ENCODE measurements around the gene PSTPIP1. TPM values are rescaled to one million over a fixed set of nuclear protein-coding genes. Genes with fewer than 3 reads are reported as not detected.

PSTPIP1 gene
- total and polyA plus RNA-seq, 2 experiments from 2014 or later, result 0.80 to 3.7 TPM

DNA sequence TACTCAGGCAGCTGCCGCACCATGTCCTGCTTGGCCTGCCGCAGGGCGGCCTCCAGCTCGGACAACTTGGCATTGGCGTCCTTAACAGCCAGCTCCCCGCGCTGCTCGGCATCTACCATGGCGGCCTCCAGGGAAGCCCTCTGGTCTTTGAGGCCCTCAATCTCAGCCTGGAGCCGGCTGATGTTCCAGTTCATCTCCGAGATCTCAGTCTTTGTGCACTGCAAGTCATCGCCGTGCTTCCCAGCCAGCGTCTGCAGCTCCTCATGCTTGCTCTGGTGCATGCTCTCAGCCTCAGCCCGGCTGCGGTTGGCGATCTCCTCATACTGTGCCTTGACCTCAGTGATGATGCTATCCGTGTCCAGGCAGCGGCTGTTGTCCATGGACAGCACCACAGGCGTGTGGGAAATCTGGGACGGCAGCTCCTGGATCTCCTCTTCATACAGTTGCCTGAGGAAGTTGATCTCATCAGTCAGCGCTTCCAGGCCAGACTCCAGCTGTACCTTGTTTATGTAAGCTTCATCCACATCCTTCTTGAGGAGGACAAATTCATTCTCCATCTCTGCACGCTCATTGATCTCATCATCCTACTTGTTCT, 15.5 kb upstream of the PSTPIP1 start (continued):
- TF ChIP-seq EZH2phosphoT487 (IDR thresholded peaks at IDR 0.05; ENCODE audit: unreplicated experiment), result no peak
- TF ChIP-seq NANOG (IDR thresholded peaks at IDR 0.05; ENCODE audit: borderline replicate concordance), result no peak

DNA sequence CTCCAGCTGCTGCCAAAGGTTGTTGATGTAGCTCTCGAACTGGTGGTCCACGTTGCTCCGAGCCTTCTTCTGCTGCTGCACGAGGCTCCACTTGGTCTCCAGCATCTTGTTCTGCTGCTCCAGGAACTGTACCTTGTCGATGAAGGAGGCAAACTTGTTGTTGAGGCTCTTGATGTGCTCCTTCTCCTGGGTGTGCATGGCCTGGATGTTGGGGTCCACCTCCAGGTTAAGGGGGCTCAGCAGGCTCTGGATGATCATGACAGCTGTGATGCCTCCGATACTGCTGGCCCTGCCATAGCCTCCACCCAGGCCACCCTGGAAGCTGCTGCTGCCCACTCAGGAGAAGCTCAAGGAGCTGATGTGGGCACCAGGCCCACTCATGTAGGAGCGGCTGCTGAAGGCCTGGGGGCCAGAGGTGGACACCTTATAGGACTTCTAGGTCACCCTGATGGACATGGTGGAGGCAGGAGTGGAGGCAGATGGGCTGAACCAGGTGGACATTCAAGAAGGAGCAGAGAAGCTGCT, 14.9 kb upstream of the PSTPIP1 start:
- Mint-ChIP-seq H3K4me1 (no peaks in the 10 kb centered on the region), H3K27me3 (ENCODE audit: insufficient read depth, low read depth, poor library complexity) (no peaks in the 10 kb centered on the region)
- TF ChIP-seq, protein P1, sequence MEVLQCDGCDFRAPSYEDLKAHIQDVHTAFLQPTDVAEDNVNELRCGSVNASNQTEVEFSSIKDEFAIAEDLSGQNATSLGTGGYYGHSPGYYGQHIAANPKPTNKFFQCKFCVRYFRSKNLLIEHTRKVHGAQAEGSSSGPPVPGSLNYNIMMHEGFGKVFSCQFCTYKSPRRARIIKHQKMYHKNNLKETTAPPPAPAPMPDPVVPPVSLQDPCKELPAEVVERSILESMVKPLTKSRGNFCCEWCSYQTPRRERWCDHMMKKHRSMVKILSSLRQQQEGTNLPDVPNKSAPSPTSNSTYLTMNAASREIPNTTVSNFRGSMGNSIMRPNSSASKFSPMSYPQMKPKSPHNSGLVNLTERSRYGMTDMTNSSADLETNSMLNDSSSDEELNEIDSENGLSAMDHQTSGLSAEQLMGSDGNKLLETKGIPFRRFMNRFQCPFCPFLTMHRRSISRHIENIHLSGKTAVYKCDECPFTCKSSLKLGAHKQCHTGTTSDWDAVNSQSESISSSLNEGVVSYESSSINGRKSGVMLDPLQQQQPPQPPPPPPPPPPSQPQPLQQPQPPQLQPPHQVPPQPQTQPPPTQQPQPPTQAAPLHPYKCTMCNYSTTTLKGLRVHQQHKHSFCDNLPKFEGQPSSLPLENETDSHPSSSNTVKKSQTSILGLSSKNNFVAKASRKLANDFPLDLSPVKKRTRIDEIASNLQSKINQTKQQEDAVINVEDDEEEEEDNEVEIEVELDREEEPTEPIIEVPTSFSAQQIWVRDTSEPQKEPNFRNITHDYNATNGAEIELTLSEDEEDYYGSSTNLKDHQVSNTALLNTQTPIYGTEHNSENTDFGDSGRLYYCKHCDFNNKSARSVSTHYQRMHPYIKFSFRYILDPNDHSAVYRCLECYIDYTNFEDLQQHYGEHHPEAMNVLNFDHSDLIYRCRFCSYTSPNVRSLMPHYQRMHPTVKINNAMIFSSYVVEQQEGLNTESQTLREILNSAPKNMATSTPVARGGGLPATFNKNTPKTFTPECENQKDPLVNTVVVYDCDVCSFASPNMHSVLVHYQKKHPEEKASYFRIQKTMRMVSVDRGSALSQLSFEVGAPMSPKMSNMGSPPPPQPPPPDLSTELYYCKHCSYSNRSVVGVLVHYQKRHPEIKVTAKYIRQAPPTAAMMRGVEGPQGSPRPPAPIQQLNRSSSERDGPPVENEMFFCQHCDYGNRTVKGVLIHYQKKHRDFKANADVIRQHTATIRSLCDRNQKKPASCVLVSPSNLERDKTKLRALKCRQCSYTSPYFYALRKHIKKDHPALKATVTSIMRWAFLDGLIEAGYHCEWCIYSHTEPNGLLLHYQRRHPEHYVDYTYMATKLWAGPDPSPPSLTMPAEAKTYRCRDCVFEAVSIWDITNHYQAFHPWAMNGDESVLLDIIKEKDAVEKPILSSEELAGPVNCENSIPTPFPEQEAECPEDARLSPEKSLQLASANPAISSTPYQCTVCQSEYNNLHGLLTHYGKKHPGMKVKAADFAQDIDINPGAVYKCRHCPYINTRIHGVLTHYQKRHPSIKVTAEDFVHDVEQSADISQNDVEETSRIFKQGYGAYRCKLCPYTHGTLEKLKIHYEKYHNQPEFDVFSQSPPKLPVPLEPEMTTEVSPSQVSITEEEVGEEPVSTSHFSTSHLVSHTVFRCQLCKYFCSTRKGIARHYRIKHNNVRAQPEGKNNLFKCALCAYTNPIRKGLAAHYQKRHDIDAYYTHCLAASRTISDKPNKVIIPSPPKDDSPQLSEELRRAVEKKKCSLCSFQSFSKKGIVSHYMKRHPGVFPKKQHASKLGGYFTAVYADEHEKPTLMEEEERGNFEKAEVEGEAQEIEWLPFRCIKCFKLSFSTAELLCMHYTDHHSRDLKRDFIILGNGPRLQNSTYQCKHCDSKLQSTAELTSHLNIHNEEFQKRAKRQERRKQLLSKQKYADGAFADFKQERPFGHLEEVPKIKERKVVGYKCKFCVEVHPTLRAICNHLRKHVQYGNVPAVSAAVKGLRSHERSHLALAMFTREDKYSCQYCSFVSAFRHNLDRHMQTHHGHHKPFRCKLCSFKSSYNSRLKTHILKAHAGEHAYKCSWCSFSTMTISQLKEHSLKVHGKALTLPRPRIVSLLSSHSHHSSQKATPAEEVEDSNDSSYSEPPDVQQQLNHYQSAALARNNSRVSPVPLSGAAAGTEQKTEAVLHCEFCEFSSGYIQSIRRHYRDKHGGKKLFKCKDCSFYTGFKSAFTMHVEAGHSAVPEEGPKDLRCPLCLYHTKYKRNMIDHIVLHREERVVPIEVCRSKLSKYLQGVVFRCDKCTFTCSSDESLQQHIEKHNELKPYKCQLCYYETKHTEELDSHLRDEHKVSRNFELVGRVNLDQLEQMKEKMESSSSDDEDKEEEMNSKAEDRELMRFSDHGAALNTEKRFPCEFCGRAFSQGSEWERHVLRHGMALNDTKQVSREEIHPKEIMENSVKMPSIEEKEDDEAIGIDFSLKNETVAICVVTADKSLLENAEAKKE (CRISPR knock-in tag; IDR thresholded peaks at IDR 0.05), result no peak
- TF ChIP-seq, protein P2, sequence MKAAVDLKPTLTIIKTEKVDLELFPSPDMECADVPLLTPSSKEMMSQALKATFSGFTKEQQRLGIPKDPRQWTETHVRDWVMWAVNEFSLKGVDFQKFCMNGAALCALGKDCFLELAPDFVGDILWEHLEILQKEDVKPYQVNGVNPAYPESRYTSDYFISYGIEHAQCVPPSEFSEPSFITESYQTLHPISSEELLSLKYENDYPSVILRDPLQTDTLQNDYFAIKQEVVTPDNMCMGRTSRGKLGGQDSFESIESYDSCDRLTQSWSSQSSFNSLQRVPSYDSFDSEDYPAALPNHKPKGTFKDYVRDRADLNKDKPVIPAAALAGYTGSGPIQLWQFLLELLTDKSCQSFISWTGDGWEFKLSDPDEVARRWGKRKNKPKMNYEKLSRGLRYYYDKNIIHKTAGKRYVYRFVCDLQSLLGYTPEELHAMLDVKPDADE (IDR thresholded peaks at IDR 0.05), result no peak
- TF ChIP-seq STAT1 (IDR thresholded peaks at IDR 0.05; ENCODE audit: unreplicated experiment) (no peak), NANOG (IDR thresholded peaks at IDR 0.05; ENCODE audit: borderline replicate concordance) (no peak), ZNF114 (CRISPR knock-in tag; IDR thresholded peaks at IDR 0.05) (no peak), ZNF331 (CRISPR knock-in tag; IDR thresholded peaks at IDR 0.05; ENCODE audit: low read depth) (no peak), EZH2phosphoT487 (IDR thresholded peaks at IDR 0.05; ENCODE audit: unreplicated experiment) (no peak), EZH2 (IDR thresholded peaks at IDR 0.05; ENCODE audit: low read depth, unreplicated experiment) (no peak), POLR2AphosphoS5 (IDR thresholded peaks at IDR 0.05; ENCODE audit: low read depth) (no peak), CREB1 (CRISPR knock-in tag; IDR thresholded peaks at IDR 0.05; ENCODE audit: low read depth) (no peak), JUNB (IDR thresholded peaks at IDR 0.05; ENCODE audit: unreplicated experiment) (no peak)
- TF ChIP-seq, protein P3, sequence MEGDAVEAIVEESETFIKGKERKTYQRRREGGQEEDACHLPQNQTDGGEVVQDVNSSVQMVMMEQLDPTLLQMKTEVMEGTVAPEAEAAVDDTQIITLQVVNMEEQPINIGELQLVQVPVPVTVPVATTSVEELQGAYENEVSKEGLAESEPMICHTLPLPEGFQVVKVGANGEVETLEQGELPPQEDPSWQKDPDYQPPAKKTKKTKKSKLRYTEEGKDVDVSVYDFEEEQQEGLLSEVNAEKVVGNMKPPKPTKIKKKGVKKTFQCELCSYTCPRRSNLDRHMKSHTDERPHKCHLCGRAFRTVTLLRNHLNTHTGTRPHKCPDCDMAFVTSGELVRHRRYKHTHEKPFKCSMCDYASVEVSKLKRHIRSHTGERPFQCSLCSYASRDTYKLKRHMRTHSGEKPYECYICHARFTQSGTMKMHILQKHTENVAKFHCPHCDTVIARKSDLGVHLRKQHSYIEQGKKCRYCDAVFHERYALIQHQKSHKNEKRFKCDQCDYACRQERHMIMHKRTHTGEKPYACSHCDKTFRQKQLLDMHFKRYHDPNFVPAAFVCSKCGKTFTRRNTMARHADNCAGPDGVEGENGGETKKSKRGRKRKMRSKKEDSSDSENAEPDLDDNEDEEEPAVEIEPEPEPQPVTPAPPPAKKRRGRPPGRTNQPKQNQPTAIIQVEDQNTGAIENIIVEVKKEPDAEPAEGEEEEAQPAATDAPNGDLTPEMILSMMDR (conservative IDR thresholded peaks at IDR 0.05; ENCODE audit: low read depth in 2 of 2), result no peak

More for the DNA sequence above, 14.9 kb upstream of the PSTPIP1 start:
- H3F3A ChIP-seq (replicated peaks; ENCODE audit: low read depth), result no peaks in the 10 kb centered on the region
- no peak overlapping the region for H3K4me3 Mint-ChIP-seq
- no peak for DNase-seq (ENCODE audit: low spot score)
- H3K4me1 ChIP-seq (ENCODE audit: insufficient read depth), result no peaks in the 10 kb centered on the region
- H3K4me3 ChIP-seq, result no peak overlapping the region
- H3K9me3 Mint-ChIP-seq, result peaks cover 6% of the 10 kb centered on the region; the same call in 2 of the 3 replicates
- H4K20me1 ChIP-seq (replicated peaks; ENCODE audit: insufficient read depth), result no peaks in the 10 kb centered on the region
- no peaks in the 10 kb centered on the region for H3K9me2 ChIP-seq (ENCODE audit: insufficient read depth)
- H2AFZ ChIP-seq, result no peak overlapping the region
- H3K27ac ChIP-seq (ENCODE audit: low read depth), result no peak overlapping the region
- no peak for ATAC-seq
- H3K36me3 Mint-ChIP-seq (ENCODE audit: low read depth), result no peaks in the 10 kb centered on the region; the same call in 2 of the 3 replicates
- no peaks in the 10 kb centered on the region for H3K79me2 ChIP-seq (replicated peaks; ENCODE audit: insufficient read depth)
- no peaks in the 10 kb centered on the region for H3K36me3 ChIP-seq (ENCODE audit: insufficient read depth)
- H3K27me3 ChIP-seq (ENCODE audit: insufficient read depth), result no peaks in the 10 kb centered on the region
- H3K27ac Mint-ChIP-seq, result no peak overlapping the region
- no peak overlapping the region for H3K4me2 ChIP-seq
